OCI-LY1 (cell line): Measurements from ENCODE around the gene DPY19L1.

ENCODE experiments used
- EZH2 ChIP-seq: fragments of 200-600 bp; sonication (generic), shearing (Covaris generic); IDR thresholded peaks from 2 replicates; pipeline ENCODE4 v1.8.0; 2017; ENCODE audit warnings: borderline replicate concordance, mixed run types, mild to moderate bottlenecking, antibody characterized with exemption, low read length, moderate library complexity, mixed read lengths
- TF ChIP-seq, protein P1 (sequence below): fragments of 200-600 bp; sonication (generic), shearing (Covaris generic); IDR thresholded peaks from 2 replicates; pipeline ENCODE4 v1.5.1; 2017; ENCODE audit warnings: mild to moderate bottlenecking, antibody characterized with exemption, low read length, moderate library complexity, mixed read lengths

- TF ChIP-seq, protein P1, sequence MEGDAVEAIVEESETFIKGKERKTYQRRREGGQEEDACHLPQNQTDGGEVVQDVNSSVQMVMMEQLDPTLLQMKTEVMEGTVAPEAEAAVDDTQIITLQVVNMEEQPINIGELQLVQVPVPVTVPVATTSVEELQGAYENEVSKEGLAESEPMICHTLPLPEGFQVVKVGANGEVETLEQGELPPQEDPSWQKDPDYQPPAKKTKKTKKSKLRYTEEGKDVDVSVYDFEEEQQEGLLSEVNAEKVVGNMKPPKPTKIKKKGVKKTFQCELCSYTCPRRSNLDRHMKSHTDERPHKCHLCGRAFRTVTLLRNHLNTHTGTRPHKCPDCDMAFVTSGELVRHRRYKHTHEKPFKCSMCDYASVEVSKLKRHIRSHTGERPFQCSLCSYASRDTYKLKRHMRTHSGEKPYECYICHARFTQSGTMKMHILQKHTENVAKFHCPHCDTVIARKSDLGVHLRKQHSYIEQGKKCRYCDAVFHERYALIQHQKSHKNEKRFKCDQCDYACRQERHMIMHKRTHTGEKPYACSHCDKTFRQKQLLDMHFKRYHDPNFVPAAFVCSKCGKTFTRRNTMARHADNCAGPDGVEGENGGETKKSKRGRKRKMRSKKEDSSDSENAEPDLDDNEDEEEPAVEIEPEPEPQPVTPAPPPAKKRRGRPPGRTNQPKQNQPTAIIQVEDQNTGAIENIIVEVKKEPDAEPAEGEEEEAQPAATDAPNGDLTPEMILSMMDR = no peak
- no peak for TF ChIP-seq EZH2
These were observed 105.5 kb downstream of the DPY19L1 start for GRCh38 chr7:34931739-34932138.
